Peyer's patch (tissue), 4 donors: ENCODE data around the gene LAYN. TPM values are rescaled to one million over a fixed set of nuclear protein-coding genes. Genes with fewer than 3 reads are reported as not detected.

Experiments used
- DNase-seq, 3 donors: peaks; one replicate each; pipeline ENCODE4 v3.0.0-alpha.2; 2017 to 2019
- H3K27ac ChIP-seq, 4 donors: fragments of 200-600 bp; sonication (generic); one replicate each; pipeline ENCODE4 v1.5.1; 2016 to 2019
- H3K27me3 ChIP-seq, 2 donors: fragments of 200-600 bp; sonication (generic); one replicate each; pipeline ENCODE4 v1.5.1; 2019
- H3K36me3 ChIP-seq, 3 donors: fragments of 200-600 bp; sonication (generic); one replicate each; pipeline ENCODE4 v1.5.1; 2016 to 2019
- H3K4me1 ChIP-seq, 4 donors: fragments of 200-600 bp; sonication (generic); one replicate each; pipeline ENCODE4 v1.5.1; 2016 to 2019
- H3K4me3 ChIP-seq, 4 donors: fragments of 200-600 bp; sonication (generic); 1 replicate in 3 of 4; 2 replicates in 1 of 4; pipeline ENCODE4 v1.5.1; 2016 to 2019; ENCODE audit warnings: mild to moderate bottlenecking in 1 of 4
- H3K9me3 ChIP-seq, 4 donors: fragments of 200-600 bp; sonication (generic); one replicate each; pipeline ENCODE4 v1.5.1; 2016 to 2019; ENCODE audit warnings: mild to moderate bottlenecking in 1 of 4
- CTCF ChIP-seq, 6 experiments: fragments of 450-650 bp in 4 of 6; fragments of 200-600 bp in 2 of 6; sonication (generic) in 1 of 6; IDR thresholded peaks; one replicate each; pipeline ENCODE4 v1.5.1; 2017 to 2019; ENCODE audit warnings: antibody characterized with exemption in 6 of 6, mild to moderate bottlenecking in 3 of 6, moderate library complexity in 1 of 6
- POLR2A ChIP-seq, 2 donors: fragments of 450-650 bp; IDR thresholded peaks; one replicate each; pipeline ENCODE4 v1.5.1; 2017; ENCODE audit warnings: antibody characterized with exemption in 2 of 2, mild to moderate bottlenecking in 2 of 2, moderate library complexity in 2 of 2
- total RNA-seq, 4 donors: library from RNA; depleted of rRNA; stranded (reverse); fragments of >200 nt; gene quantifications; one replicate each; pipeline ENCODE4 v1.1.0, GENCODE V29; 2016

LAYN gene
- total RNA-seq, 4 donors from 2014 or later, result 2.1 to 18.2 (median 4.2) TPM

GRCh38 chr11:111531687-111532364 lies 8.7 kb upstream of the LAYN start:
- TF ChIP-seq CTCF (IDR thresholded peaks at IDR 0.05) (no peak), POLR2A (IDR thresholded peaks at IDR 0.05) (no peak)
- no peak for DNase-seq
- Histone ChIP-seq H3K4me1 (no peaks in the 10 kb centered on the region), H3K4me3 (no peak overlapping the region), H3K9me3 (no peaks in the 10 kb centered on the region), H3K27ac (no peak overlapping the region), H3K27me3 (no peaks in the 10 kb centered on the region), H3K36me3 (no peaks in the 10 kb centered on the region)

GRCh38 chr11:111532365-111532709 lies 8.2 kb upstream of the LAYN start:
- Histone ChIP-seq H3K27ac (no peak overlapping the region), H3K27me3 (no peaks in the 10 kb centered on the region), H3K9me3 (no peaks in the 10 kb centered on the region), H3K4me3 (no peak overlapping the region), H3K4me1 (no peaks in the 10 kb centered on the region), H3K36me3 (no peaks in the 10 kb centered on the region)
- TF ChIP-seq POLR2A (IDR thresholded peaks at IDR 0.05) (no peak), CTCF (IDR thresholded peaks at IDR 0.05) (no peak)
- DNase-seq, result no peak

- Histone ChIP-seq H3K27me3 (no peaks in the 10 kb centered on the region), H3K9me3 (no peaks in the 10 kb centered on the region), H3K4me3 (no peak overlapping the region), H3K36me3 (no peaks in the 10 kb centered on the region), H3K27ac (no peak overlapping the region), H3K4me1 (peaks cover 0 to 7% (median under 1%) of the 10 kb centered on the region in 4 donors)
- DNase-seq, result no peak
- no peak for TF ChIP-seq POLR2A (IDR thresholded peaks at IDR 0.05)
- TF ChIP-seq CTCF (IDR thresholded peaks at IDR 0.05), result no peak
These were observed 5.2 kb upstream of the LAYN start for GRCh38 chr11:111535281-111535680.

GRCh38 chr11:111537336-111537860 lies 3.1 kb upstream of the LAYN start:
- Histone ChIP-seq H3K27me3 (no peaks in the 10 kb centered on the region), H3K9me3 (no peaks in the 10 kb centered on the region), H3K27ac (no peak overlapping the region), H3K36me3 (no peaks in the 10 kb centered on the region), H3K4me1 (peaks cover 0 to 17% (median 6%) of the 10 kb centered on the region in 4 donors), H3K4me3 (no peak overlapping the region)
- no peak for DNase-seq
- TF ChIP-seq POLR2A (IDR thresholded peaks at IDR 0.05), result no peak
- no peak for TF ChIP-seq CTCF (IDR thresholded peaks at IDR 0.05)

GRCh38 chr11:111538407-111539114 lies 2.0 kb upstream of the LAYN start:
- no peaks in the 10 kb centered on the region for H3K9me3 ChIP-seq
- TF ChIP-seq CTCF (IDR thresholded peaks at IDR 0.05), result no peak
- TF ChIP-seq POLR2A (IDR thresholded peaks at IDR 0.05), result no peak
- H3K27me3 ChIP-seq, result no peaks in the 10 kb centered on the region
- no peak overlapping the region for H3K4me3 ChIP-seq
- peaks cover 0 to 17% (median 6%) of the 10 kb centered on the region in 4 donors for H3K4me1 ChIP-seq
- H3K27ac ChIP-seq, result no peak overlapping the region
- DNase-seq, result no peak
- H3K36me3 ChIP-seq, result no peaks in the 10 kb centered on the region
